Measurements from ENCODE around the gene SPOCK2. TPM values are rescaled to one million over a fixed set of nuclear protein-coding genes. Genes with fewer than 3 reads are reported as not detected.

Gene SPOCK2
- total and polyA plus RNA-seq, 8 donors: 4.5 to 107 (median 8.7) TPM

DNA sequence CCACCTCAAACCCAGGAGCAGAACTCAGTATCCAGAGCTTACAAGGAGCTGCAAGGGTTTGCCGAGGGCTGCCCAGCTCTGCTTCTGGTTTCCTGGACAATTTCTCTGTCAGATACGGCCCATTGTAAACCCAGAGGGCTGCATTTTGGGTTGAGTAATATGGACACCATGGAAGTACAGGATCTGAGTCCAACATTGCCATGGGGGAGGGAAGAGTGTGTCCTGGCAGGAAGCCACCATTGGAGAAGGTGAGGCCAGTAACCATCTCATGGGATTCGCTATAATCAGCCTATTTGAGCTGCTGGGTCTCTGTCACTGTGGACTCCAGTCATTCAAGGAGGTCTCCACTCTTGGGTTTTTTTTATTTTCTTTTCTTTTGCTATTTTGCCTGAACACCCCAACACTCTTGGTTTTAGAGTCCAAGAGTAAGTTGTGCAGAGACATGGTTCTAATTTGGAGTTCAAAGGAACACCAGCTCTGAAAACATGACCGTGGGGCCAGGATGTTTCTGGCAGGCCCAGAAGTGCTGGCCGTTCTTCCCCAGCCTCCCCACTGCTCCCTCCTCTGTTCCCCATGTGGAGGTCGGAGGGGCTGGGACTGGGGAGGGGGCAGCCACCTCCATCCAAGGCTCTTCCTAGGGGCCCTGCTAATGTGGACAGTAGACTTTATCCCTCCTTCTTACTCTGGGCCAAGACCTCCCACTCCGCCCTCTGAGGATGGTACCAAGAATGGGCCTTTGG is 77.9 kb downstream of the SPOCK2 start:
- intact Hi-C loops (cut with DNase I): no loop called here

DNA sequence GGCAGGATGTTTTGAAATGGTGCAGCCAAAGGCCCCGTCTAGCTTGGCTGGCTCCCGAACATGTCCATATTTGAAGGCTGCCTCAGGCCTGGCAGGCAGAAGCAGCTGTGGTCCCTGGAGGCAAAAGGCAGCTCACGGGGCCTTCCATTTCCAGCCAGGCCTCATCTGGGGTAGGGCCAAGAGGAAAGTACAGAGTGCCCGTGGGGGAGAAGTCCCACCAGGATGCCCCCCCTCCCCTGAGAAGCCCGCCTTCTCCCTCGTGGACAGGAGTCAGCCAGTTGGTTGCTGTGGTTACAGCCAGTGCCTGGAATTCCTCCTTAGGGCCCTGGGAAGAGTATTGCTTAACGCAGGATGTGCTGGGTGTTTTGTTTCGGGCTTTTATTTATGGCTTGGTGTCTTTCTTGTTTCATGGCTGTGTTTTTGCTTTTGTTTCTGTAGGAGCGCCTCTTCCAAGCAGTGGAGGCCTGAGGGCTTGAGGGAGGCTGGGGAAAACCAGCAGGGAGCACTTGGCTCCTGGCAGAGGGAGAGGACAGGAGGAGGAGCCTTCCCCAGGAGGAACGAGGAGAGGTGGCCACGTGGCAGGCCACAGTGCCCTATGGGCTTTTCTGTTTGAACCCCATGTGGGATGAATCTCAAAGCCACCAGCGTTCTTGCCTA is 78.8 kb downstream of the SPOCK2 start:
- Histone ChIP-seq H3K36me3 (peaks cover 0 to 16% of the 10 kb centered on the region in 2 donors), H3K9me3 (no peaks in the 10 kb centered on the region), H3K4me1 (peaks cover 8 to 16% of the 10 kb centered on the region in 2 donors), H3K27me3 (no peaks in the 10 kb centered on the region), H3K27ac (peak overlapping the region; percentile 75 to 86), H3K4me3 (no peak overlapping the region)
- intact Hi-C loops (cut with DNase I): no loop called here
- ATAC-seq (peak; percentile 83), DNase-seq (peak in 3 of 4 donors; percentile 67 to 94 (median 83))
- TF ChIP-seq, protein P1, sequence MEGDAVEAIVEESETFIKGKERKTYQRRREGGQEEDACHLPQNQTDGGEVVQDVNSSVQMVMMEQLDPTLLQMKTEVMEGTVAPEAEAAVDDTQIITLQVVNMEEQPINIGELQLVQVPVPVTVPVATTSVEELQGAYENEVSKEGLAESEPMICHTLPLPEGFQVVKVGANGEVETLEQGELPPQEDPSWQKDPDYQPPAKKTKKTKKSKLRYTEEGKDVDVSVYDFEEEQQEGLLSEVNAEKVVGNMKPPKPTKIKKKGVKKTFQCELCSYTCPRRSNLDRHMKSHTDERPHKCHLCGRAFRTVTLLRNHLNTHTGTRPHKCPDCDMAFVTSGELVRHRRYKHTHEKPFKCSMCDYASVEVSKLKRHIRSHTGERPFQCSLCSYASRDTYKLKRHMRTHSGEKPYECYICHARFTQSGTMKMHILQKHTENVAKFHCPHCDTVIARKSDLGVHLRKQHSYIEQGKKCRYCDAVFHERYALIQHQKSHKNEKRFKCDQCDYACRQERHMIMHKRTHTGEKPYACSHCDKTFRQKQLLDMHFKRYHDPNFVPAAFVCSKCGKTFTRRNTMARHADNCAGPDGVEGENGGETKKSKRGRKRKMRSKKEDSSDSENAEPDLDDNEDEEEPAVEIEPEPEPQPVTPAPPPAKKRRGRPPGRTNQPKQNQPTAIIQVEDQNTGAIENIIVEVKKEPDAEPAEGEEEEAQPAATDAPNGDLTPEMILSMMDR (IDR thresholded peaks at IDR 0.05): no peak

More for the DNA sequence above, 77.9 kb downstream of the SPOCK2 start:
- ATAC-seq: no peak
- H3K36me3 ChIP-seq: peaks cover 0 to 16% of the 10 kb centered on the region in 2 donors
- no peak for DNase-seq
- TF ChIP-seq, protein P1 (IDR thresholded peaks at IDR 0.05): no peak
- H3K27ac ChIP-seq: peak overlapping the region; percentile 75 to 86
- H3K27me3 ChIP-seq: no peaks in the 10 kb centered on the region
- H3K4me1 ChIP-seq: peaks cover 8 to 16% of the 10 kb centered on the region in 2 donors
- no peak overlapping the region for H3K4me3 ChIP-seq
- H3K9me3 ChIP-seq: no peaks in the 10 kb centered on the region

DNA sequence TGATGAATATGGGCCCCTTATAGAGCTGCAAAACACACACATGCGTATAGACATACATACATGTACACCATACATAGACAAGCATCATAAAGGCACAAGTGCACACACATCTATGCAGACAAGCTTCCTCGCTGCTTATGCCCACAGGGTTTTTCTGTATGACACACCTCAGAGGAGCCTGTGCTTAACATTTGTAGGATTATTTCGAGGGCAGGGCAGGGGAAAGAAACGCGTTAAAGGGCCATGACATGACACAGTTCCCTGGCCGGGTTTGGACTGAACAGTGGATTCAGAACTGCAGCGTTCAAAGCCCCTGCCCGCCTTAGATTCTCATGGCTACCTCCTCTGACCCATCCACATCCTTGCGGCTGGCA is 79.3 kb downstream of the SPOCK2 start:
- TF ChIP-seq, protein P1 (IDR thresholded peaks at IDR 0.05): no peak
- H3K27ac ChIP-seq: peak overlapping the region; percentile 75 to 86
- H3K4me1 ChIP-seq: peaks cover 8 to 16% of the 10 kb centered on the region in 2 donors
- H3K4me3 ChIP-seq: no peak overlapping the region
- H3K36me3 ChIP-seq: peaks cover 0 to 16% of the 10 kb centered on the region in 2 donors
- ATAC-seq: no peak
- intact Hi-C loops (cut with DNase I): no loop called here
- DNase-seq: no peak
- no peaks in the 10 kb centered on the region for H3K27me3 ChIP-seq
- H3K9me3 ChIP-seq: no peaks in the 10 kb centered on the region

Other genes with a start within 250 kb of the SPOCK2 start
- gene PSAP, start 237.3 kb downstream of the SPOCK2 start, total RNA-seq: 1,000 to 10,000 TPM; 1,484 to 1,668 TPM
- gene PSAP, start 237.3 kb downstream of the SPOCK2 start, polyA plus RNA-seq (ENCODE audit: insufficient read length in 6 of 6): 100 to 1,000 TPM; 539 to 598 (median 564) TPM
- 10 to 100 TPM; 10.3 to 20.1 TPM for gene CHST3, start 124.2 kb downstream of the SPOCK2 start, total RNA-seq
- gene CHST3, start 124.2 kb downstream of the SPOCK2 start, polyA plus RNA-seq (ENCODE audit: insufficient read length in 6 of 6): 10 to 100 TPM; 10.6 to 14.1 (median 11.6) TPM
- gene ANAPC16, start 127.5 kb upstream of the SPOCK2 start, total RNA-seq: 10 to 100 TPM; 86.0 to 97.0 TPM
- gene ANAPC16, start 127.5 kb upstream of the SPOCK2 start, polyA plus RNA-seq (ENCODE audit: insufficient read length in 6 of 6): 100 to 1,000 TPM; 141 to 167 (median 159) TPM
- gene ASCC1, start 127.7 kb upstream of the SPOCK2 start, total RNA-seq: 10 to 100 TPM; 27.0 to 29.8 TPM
- 10 to 100 TPM; 36.4 to 48.2 (median 40.1) TPM for gene ASCC1, start 127.7 kb upstream of the SPOCK2 start, polyA plus RNA-seq (ENCODE audit: insufficient read length in 6 of 6)
- gene DDIT4, start 185.4 kb upstream of the SPOCK2 start, total RNA-seq: 10 to 100 TPM; 40.7 to 73.8 TPM
- gene DDIT4, start 185.4 kb upstream of the SPOCK2 start, polyA plus RNA-seq (ENCODE audit: insufficient read length in 6 of 6): 10 to 100 TPM; 49.7 to 98.7 (median 56.4) TPM

All from left lung (tissue), 10 donors.